Neural crest cell (in vitro differentiated cells): Measurements from ENCODE around the gene UTY. TPM values are rescaled to one million over a fixed set of nuclear protein-coding genes. Genes with fewer than 3 reads are reported as not detected.
"Not testable (repeated sequence)": the region's sequence is repeated elsewhere in the genome, so short reads cannot be mapped to it uniquely, and the experiment has no call there.

ENCODE experiments used
- DNase-seq: peaks from one replicate; pipeline ENCODE4 v3.0.0; 2021; ENCODE audit warnings: low read depth, mixed read lengths, low spot score
- H3K27ac Mint-ChIP-seq: one replicate; pipeline ENCODE4 v1.8.0; 2021; ENCODE audit warnings: mild to moderate bottlenecking, mixed read lengths; ENCODE audit not compliant: unreplicated experiment
- H3K27me3 Mint-ChIP-seq: 2 replicates; pipeline ENCODE4 v1.8.0; 2021; ENCODE audit warnings: low read depth, mild to moderate bottlenecking, mixed read lengths
- H3K36me3 Mint-ChIP-seq: 2 replicates; pipeline ENCODE4 v1.8.0; 2021; ENCODE audit warnings: low read depth, mild to moderate bottlenecking, mixed read lengths
- H3K4me1 Mint-ChIP-seq: 2 replicates; pipeline ENCODE4 v1.8.0; 2021; ENCODE audit warnings: mixed read lengths
- H3K4me3 Mint-ChIP-seq: one replicate; pipeline ENCODE4 v1.8.0; 2021; ENCODE audit warnings: mild to moderate bottlenecking, mixed read lengths
- H3K9me3 Mint-ChIP-seq: 2 replicates; pipeline ENCODE4 v1.8.0; 2021; ENCODE audit warnings: mixed read lengths
- CTCF ChIP-seq: fragments of 200-600 bp; sonication (generic); conservative IDR thresholded peaks from 2 replicates; pipeline ENCODE4 v1.5.0; 2021; ENCODE audit warnings: antibody characterized with exemption, mild to moderate bottlenecking
- total RNA-seq: library from RNA; stranded (reverse); gene quantifications from 2 replicates; pipeline ENCODE4 v1.2.1, GENCODE V29; 2021

Gene UTY
- total RNA-seq, 1 donor from 2014 or later, result not detected

GRCh38 chrY:13271706-13272105, 208.1 kb downstream of the UTY start:
- Mint-ChIP-seq H3K27ac (no peak overlapping the region), H3K27me3 (no peaks in the 10 kb centered on the region), H3K4me1 (no peaks in the 10 kb centered on the region), H3K36me3 (no peaks in the 10 kb centered on the region), H3K4me3 (no peak overlapping the region), H3K9me3 (no peaks in the 10 kb centered on the region)
- no peak for DNase-seq
- no peak for TF ChIP-seq CTCF

GRCh38 chrY:13253941-13254440, 225.8 kb downstream of the UTY start:
- H3K4me3 Mint-ChIP-seq, result not testable (repeated sequence)

GRCh38 chrY:13250421-13250820, 229.4 kb downstream of the UTY start:
- no peaks in the 10 kb centered on the region for H3K9me3 Mint-ChIP-seq
- H3K36me3 Mint-ChIP-seq, result no peaks in the 10 kb centered on the region
- H3K4me3 Mint-ChIP-seq, result no peak overlapping the region
- no peaks in the 10 kb centered on the region for H3K27me3 Mint-ChIP-seq
- DNase-seq, result no peak
- no peak for TF ChIP-seq CTCF
- H3K4me1 Mint-ChIP-seq, result no peaks in the 10 kb centered on the region
- H3K27ac Mint-ChIP-seq, result no peak overlapping the region

More at GRCh38 chrY:13253941-13254440, 225.8 kb downstream of the UTY start:
- not testable (repeated sequence) for DNase-seq, H3K9me3 Mint-ChIP-seq, H3K27ac Mint-ChIP-seq, H3K4me1 Mint-ChIP-seq, H3K27me3 Mint-ChIP-seq, H3K36me3 Mint-ChIP-seq

GRCh38 chrY:13243716-13244115, 236.1 kb downstream of the UTY start:
- Mint-ChIP-seq H3K27me3 (no peaks in the 10 kb centered on the region), H3K36me3 (no peaks in the 10 kb centered on the region), H3K27ac (no peak overlapping the region), H3K4me1 (no peaks in the 10 kb centered on the region), H3K4me3 (no peak overlapping the region), H3K9me3 (no peaks in the 10 kb centered on the region)
- DNase-seq, result no peak
- TF ChIP-seq CTCF, result no peak

- no peaks in the 10 kb centered on the region for H3K27me3 Mint-ChIP-seq
Measured at GRCh38 chrY:13233901-13234300, 245.9 kb downstream of the UTY start.

GRCh38 chrY:13233118-13233517, 246.7 kb downstream of the UTY start:
- H3K27ac Mint-ChIP-seq, result no peak overlapping the region
- no peak overlapping the region for H3K4me3 Mint-ChIP-seq
- no peaks in the 10 kb centered on the region for H3K36me3 Mint-ChIP-seq
- no peak for TF ChIP-seq CTCF
- no peaks in the 10 kb centered on the region for H3K4me1 Mint-ChIP-seq
- no peak for DNase-seq
- no peaks in the 10 kb centered on the region for H3K27me3 Mint-ChIP-seq
- no peaks in the 10 kb centered on the region for H3K9me3 Mint-ChIP-seq

More at GRCh38 chrY:13233901-13234300, 245.9 kb downstream of the UTY start:
- no peak for TF ChIP-seq CTCF
- no peaks in the 10 kb centered on the region for H3K9me3 Mint-ChIP-seq
- H3K27ac Mint-ChIP-seq, result no peak overlapping the region
- no peak overlapping the region for H3K4me3 Mint-ChIP-seq
- no peaks in the 10 kb centered on the region for H3K4me1 Mint-ChIP-seq
- DNase-seq, result no peak
- no peaks in the 10 kb centered on the region for H3K36me3 Mint-ChIP-seq
